Keratinocyte (primary cell): ENCODE results near the gene CIB4. TPM values are rescaled to one million over a fixed set of nuclear protein-coding genes. Genes with fewer than 3 reads are reported as not detected.

Source experiments
- DNase-seq: peaks from one replicate; pipeline ENCODE4 v3.0.0-alpha.2; 2011; ENCODE audit warnings: low read depth, missing footprints, low spot score
- FAIRE-seq: peaks from 2 replicates; lab custom pipeline; 2011; peaks lifted over from hg19 to GRCh38; lab: Jason Lieb, UNC
- H2AFZ ChIP-seq: 2 replicates; pipeline ENCODE4 v1.6.0; 2012; ENCODE audit warnings: low read length, control low read depth, inconsistent platforms; ENCODE audit not compliant: control insufficient read depth
- H3K27ac ChIP-seq: 2 replicates; pipeline ENCODE4 v1.5.1; 2011; ENCODE audit warnings: low read length; ENCODE audit not compliant: control insufficient read depth, insufficient read depth
- H3K27me3 ChIP-seq: 3 replicates; pipeline ENCODE4 v1.6.0; 2011; ENCODE audit warnings: low read length; ENCODE audit not compliant: control insufficient read depth, insufficient read depth; ENCODE audit errors: extremely low read depth
- H3K36me3 ChIP-seq, 2 experiments: 2 replicates in 1 of 2; 3 replicates in 1 of 2; pipeline ENCODE4 v1.5.1; 2011; ENCODE audit warnings: low read length in 2 of 2, mild to moderate bottlenecking in 1 of 2; ENCODE audit not compliant: control insufficient read depth in 2 of 2, insufficient read depth in 2 of 2; ENCODE audit errors: extremely low read depth in 1 of 2
- H3K4me1 ChIP-seq: 3 replicates; pipeline ENCODE4 v1.5.1; 2011; ENCODE audit warnings: low read length; ENCODE audit not compliant: control insufficient read depth, insufficient read depth; ENCODE audit errors: extremely low read depth
- H3K4me2 ChIP-seq: 3 replicates; pipeline ENCODE4 v1.6.0; 2011; ENCODE audit warnings: low read depth, low read length; ENCODE audit not compliant: control insufficient read depth, insufficient read depth; ENCODE audit errors: extremely low read depth
- H3K4me3 ChIP-seq, 3 experiments: fragments of 200-600 bp in 1 of 3; sonication (generic) in 1 of 3; 2 replicates in 2 of 3; 3 replicates in 1 of 3; pipeline ENCODE4 v1.5.1; 2011 to 2016; ENCODE audit warnings: low read length in 3 of 3, mild to moderate bottlenecking in 3 of 3, control low read depth in 2 of 3, inconsistent platforms in 1 of 3, low read depth in 1 of 3, mixed read lengths in 1 of 3, mixed run types in 1 of 3, moderate library complexity in 1 of 3; ENCODE audit not compliant: control insufficient read depth in 2 of 3, insufficient read depth in 2 of 3; ENCODE audit errors: extremely low read depth in 1 of 3
- H3K79me2 ChIP-seq: 2 replicates; pipeline ENCODE4 v1.6.0; 2012; ENCODE audit warnings: low read length; ENCODE audit not compliant: control insufficient read depth, insufficient read depth
- H3K9ac ChIP-seq: 3 replicates; pipeline ENCODE4 v1.6.0; 2011; ENCODE audit warnings: low read length; ENCODE audit not compliant: control insufficient read depth, insufficient read depth; ENCODE audit errors: extremely low read depth
- H3K9me1 ChIP-seq: 3 replicates; pipeline ENCODE4 v1.6.0; 2011; ENCODE audit warnings: low read length; ENCODE audit not compliant: control insufficient read depth, insufficient read depth; ENCODE audit errors: extremely low read depth
- H3K9me3 ChIP-seq: 2 replicates; pipeline ENCODE4 v1.5.1; 2012; ENCODE audit warnings: low read depth, low read length; ENCODE audit not compliant: control insufficient read depth
- H4K20me1 ChIP-seq: 3 replicates; pipeline ENCODE4 v1.6.0; 2011; ENCODE audit warnings: low read length; ENCODE audit not compliant: control insufficient read depth, insufficient read depth; ENCODE audit errors: extremely low read depth
- CTCF ChIP-seq, 3 experiments: IDR thresholded peaks in 1 of 3; conservative IDR thresholded peaks in 1 of 3; optimal IDR thresholded peaks in 1 of 3; 2 replicates in 2 of 3; 3 replicates in 1 of 3; pipeline versions ENCODE3 to v1.5.1; 2011; ENCODE audit warnings: low read length in 3 of 3, mild to moderate bottlenecking in 3 of 3, moderate library complexity in 2 of 3, control low read depth in 1 of 3, inconsistent platforms in 1 of 3; ENCODE audit not compliant: insufficient read depth in 2 of 3; ENCODE audit errors: extremely low read depth in 1 of 3
- EZH2 ChIP-seq: IDR thresholded peaks from one replicate; pipeline ENCODE4 v1.6.1; 2012; ENCODE audit warnings: inconsistent platforms, mild to moderate bottlenecking, low read length, moderate library complexity
- dilution Hi-C: fragments of 300-500 bp; cut with MboI; formaldehyde crosslinking; loops from one replicate; pipeline ENCODE4 v1.7.0; 2020; ENCODE audit warnings: low sequenced_read_pairs; ENCODE audit not compliant: extremely low pct_ligation_motif_present
- polyA plus RNA-seq, 5 experiments: library from polyadenylated mRNA; depleted of rRNA in 3 of 5; stranded (reverse) in 3 of 5; stranded (forward) in 1 of 5; unstranded in 1 of 5; fragments of >200 nt; gene quantifications; 1 replicate in 1 of 5; 2 replicates in 3 of 5; 3 replicates in 1 of 5; pipeline versions ENCODE4 v1.2.1 to v1.2.3, GENCODE V29; 2011 to 2012; ENCODE audit warnings: missing spikeins in 2 of 5, low read depth in 1 of 5, low replicate concordance in 1 of 5

Gene CIB4
- polyA plus RNA-seq, 1 donor (not counting 4 experiments of a cell fraction or from before 2014, with no cell fraction given) = not detected

GRCh38 chr2:26616706-26617587 lies 24.2 kb downstream of the CIB4 start:
- H3K9me3 ChIP-seq = no peaks in the 10 kb centered on the region

GRCh38 chr2:26615860-26616705 lies 25.1 kb downstream of the CIB4 start:
- H4K20me1 ChIP-seq = no peaks in the 10 kb centered on the region
- H3K9me3 ChIP-seq = no peaks in the 10 kb centered on the region
- DNase-seq = no peak
- no peak overlapping the region for H3K4me3 ChIP-seq
- H3K27me3 ChIP-seq = peaks cover 55% of the 10 kb centered on the region
- no peak for FAIRE-seq
- no peaks in the 10 kb centered on the region for H3K4me1 ChIP-seq
- H3K4me2 ChIP-seq = no peak overlapping the region
- H3K36me3 ChIP-seq = no peaks in the 10 kb centered on the region
- TF ChIP-seq CTCF (optimal IDR thresholded peaks at IDR 0.05 in 1 of 3, IDR thresholded peaks at IDR 0.05 in 1 of 3, conservative IDR thresholded peaks at IDR 0.05 in 1 of 3; ENCODE audit: extremely low read depth in 1 of 3, insufficient read depth in 2 of 3, low read length in 3 of 3) (no peak), EZH2 (no peak)
- H3K9ac ChIP-seq = no peak overlapping the region
- H3K27ac ChIP-seq = no peak overlapping the region
- H3K9me1 ChIP-seq = no peaks in the 10 kb centered on the region
- dilution Hi-C loops = no loop called here
- H2AFZ ChIP-seq = no peak overlapping the region
- H3K79me2 ChIP-seq = no peaks in the 10 kb centered on the region

More at GRCh38 chr2:26616706-26617587, 24.2 kb downstream of the CIB4 start:
- no peak overlapping the region for H3K4me2 ChIP-seq
- peaks cover 55% of the 10 kb centered on the region for H3K27me3 ChIP-seq
- no peak overlapping the region for H3K27ac ChIP-seq
- H3K9ac ChIP-seq = no peak overlapping the region
- dilution Hi-C loops = no loop called here
- no peaks in the 10 kb centered on the region for H3K36me3 ChIP-seq
- TF ChIP-seq EZH2 (no peak), CTCF (optimal IDR thresholded peaks at IDR 0.05 in 1 of 3, IDR thresholded peaks at IDR 0.05 in 1 of 3, conservative IDR thresholded peaks at IDR 0.05 in 1 of 3; ENCODE audit: extremely low read depth in 1 of 3, insufficient read depth in 2 of 3, low read length in 3 of 3) (no peak)
- H4K20me1 ChIP-seq = no peaks in the 10 kb centered on the region
- H3K4me3 ChIP-seq = no peak overlapping the region
- FAIRE-seq (no peak), DNase-seq (no peak)
- H3K9me1 ChIP-seq = no peaks in the 10 kb centered on the region
- no peaks in the 10 kb centered on the region for H3K79me2 ChIP-seq
- H3K4me1 ChIP-seq = no peaks in the 10 kb centered on the region
- H2AFZ ChIP-seq = no peak overlapping the region
